Measurements from ENCODE around the gene KIF25.

DNA sequence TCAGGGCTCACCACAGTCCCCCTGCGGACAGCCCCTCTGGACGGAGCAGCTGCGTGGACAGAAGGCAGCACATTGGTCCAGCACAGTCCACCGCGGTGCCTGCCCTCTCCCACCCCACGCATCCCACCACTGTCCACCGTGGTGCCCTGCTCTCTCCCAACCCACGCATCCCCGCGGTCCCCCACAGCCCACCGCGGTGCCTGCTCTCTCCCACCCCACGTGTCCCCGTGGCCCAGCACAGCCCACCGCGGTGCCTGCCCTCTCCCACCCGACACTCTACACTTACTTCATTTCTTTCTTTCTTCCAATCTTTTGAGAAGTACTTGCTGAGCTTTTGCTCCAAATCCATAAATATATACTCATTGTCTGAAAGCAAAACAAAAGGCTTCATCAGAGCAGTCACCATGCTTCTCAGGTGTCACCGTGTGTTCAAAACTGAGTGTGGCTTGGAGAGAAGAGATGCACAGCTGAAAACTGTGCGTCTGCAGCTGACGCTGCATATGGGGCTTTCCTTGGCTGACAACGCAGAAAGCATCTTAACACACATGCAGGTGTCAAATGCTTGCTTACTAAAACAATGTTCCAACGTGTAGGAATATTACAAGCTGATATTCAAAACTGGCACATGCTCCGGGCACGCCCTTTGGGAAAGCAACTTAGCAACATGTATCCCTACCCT is 69.7 kb downstream of the KIF25 start:
- TF ChIP-seq, protein P1, sequence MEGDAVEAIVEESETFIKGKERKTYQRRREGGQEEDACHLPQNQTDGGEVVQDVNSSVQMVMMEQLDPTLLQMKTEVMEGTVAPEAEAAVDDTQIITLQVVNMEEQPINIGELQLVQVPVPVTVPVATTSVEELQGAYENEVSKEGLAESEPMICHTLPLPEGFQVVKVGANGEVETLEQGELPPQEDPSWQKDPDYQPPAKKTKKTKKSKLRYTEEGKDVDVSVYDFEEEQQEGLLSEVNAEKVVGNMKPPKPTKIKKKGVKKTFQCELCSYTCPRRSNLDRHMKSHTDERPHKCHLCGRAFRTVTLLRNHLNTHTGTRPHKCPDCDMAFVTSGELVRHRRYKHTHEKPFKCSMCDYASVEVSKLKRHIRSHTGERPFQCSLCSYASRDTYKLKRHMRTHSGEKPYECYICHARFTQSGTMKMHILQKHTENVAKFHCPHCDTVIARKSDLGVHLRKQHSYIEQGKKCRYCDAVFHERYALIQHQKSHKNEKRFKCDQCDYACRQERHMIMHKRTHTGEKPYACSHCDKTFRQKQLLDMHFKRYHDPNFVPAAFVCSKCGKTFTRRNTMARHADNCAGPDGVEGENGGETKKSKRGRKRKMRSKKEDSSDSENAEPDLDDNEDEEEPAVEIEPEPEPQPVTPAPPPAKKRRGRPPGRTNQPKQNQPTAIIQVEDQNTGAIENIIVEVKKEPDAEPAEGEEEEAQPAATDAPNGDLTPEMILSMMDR (IDR thresholded peaks at IDR 0.05) = no peak
- TF ChIP-seq POLR2A (IDR thresholded peaks at IDR 0.05) = no peak

Data from uterus (tissue), 2 donors.